ENCODE data around the gene CELF2. TPM values are rescaled to one million over a fixed set of nuclear protein-coding genes. Genes with fewer than 3 reads are reported as not detected.

The CELF2 gene
- total RNA-seq, 1 donor from 2014 or later, result 31.6 TPM

DNA sequence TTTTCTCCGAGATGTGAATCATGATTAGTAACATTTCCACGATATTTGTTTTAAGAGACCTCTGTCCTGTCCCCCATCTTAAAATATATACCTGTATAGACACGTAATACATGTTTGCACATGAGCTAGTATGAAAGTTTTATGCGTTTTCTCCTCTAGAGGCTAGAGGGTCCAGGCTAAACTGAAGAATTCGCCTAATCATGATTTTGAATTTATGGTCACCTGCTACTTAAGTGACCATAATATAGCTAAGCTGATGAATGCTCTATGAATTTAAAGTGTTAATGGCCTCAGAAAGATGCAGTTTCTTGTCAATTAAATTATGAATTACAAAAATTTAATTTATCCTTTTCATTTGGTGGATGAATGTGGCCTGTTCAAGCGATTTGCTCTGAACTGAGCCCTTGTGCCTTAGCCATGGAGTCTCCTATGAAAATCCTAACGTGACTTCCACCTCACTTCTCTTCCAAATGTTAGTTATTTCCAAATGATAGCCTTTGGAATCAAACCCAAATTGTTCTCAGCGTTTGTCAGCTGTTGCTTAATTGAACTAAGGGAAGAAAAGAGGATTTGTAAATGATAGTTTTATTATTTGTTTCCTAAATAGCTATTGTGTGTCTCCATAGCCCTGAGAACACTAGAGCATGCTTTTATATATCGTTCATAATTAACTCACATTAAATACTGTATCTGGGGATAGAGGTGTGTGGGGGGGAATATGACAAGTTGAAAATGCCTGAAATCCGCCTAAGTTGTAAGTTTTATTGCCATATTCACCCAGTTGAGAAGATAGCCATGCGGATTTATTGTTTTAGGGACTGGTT lies 2.3 kb downstream of the CELF2 start:
- peaks cover 28% of the 10 kb centered on the region for H4K20me1 ChIP-seq (ENCODE audit: low read depth)
- no peak overlapping the region for H2AFZ ChIP-seq (replicated peaks)
- H3K4me2 ChIP-seq, result peak overlapping the region; percentile 86
- H3K4me1 ChIP-seq, result peaks cover 70% of the 10 kb centered on the region
- H3K27me3 ChIP-seq, result peaks cover 27% of the 10 kb centered on the region
- H3K9me3 ChIP-seq (ENCODE audit: low read depth), result no peaks in the 10 kb centered on the region
- DNase-seq (ENCODE audit: low spot score), result no peak
- peak overlapping the region; percentile 85 for H3K4me3 Mint-ChIP-seq
- peaks cover 4% of the 10 kb centered on the region for H3K27me3 Mint-ChIP-seq (ENCODE audit: insufficient read depth, low read depth)
- no peak overlapping the region for H3K27ac ChIP-seq
- no peak overlapping the region for H3K27ac Mint-ChIP-seq
- H3K9me3 Mint-ChIP-seq, result no peaks in the 10 kb centered on the region
- H3F3A ChIP-seq (ENCODE audit: low read depth), result peaks cover 35% of the 10 kb centered on the region
- peaks cover 47% of the 10 kb centered on the region for H3K4me1 Mint-ChIP-seq
- H3K9ac ChIP-seq, result no peak overlapping the region
- TF ChIP-seq, protein P1, sequence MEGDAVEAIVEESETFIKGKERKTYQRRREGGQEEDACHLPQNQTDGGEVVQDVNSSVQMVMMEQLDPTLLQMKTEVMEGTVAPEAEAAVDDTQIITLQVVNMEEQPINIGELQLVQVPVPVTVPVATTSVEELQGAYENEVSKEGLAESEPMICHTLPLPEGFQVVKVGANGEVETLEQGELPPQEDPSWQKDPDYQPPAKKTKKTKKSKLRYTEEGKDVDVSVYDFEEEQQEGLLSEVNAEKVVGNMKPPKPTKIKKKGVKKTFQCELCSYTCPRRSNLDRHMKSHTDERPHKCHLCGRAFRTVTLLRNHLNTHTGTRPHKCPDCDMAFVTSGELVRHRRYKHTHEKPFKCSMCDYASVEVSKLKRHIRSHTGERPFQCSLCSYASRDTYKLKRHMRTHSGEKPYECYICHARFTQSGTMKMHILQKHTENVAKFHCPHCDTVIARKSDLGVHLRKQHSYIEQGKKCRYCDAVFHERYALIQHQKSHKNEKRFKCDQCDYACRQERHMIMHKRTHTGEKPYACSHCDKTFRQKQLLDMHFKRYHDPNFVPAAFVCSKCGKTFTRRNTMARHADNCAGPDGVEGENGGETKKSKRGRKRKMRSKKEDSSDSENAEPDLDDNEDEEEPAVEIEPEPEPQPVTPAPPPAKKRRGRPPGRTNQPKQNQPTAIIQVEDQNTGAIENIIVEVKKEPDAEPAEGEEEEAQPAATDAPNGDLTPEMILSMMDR (IDR thresholded peaks at IDR 0.05), result no peak
- no peak for TF ChIP-seq EZH2phosphoT487 (IDR thresholded peaks at IDR 0.05)
- no peak for TF ChIP-seq EZH2 (IDR thresholded peaks at IDR 0.05)
- no peaks in the 10 kb centered on the region for H3K36me3 Mint-ChIP-seq
- no peaks in the 10 kb centered on the region for H3K36me3 ChIP-seq
- H3K4me3 ChIP-seq, result no peak overlapping the region
- peaks cover 40% of the 10 kb centered on the region for H3K79me2 ChIP-seq (ENCODE audit: low read depth)

- Histone ChIP-seq H2AFZ (replicated peaks) (no peak overlapping the region), H3K36me3 (no peaks in the 10 kb centered on the region), H3K27me3 (peaks cover 27% of the 10 kb centered on the region), H3K4me1 (peaks cover 64% of the 10 kb centered on the region), H3K4me2 (no peak overlapping the region), H3K4me3 (no peak overlapping the region), H3K9me3 (ENCODE audit: low read depth) (no peaks in the 10 kb centered on the region), H3K9ac (no peak overlapping the region), H3F3A (ENCODE audit: low read depth) (peaks cover 29% of the 10 kb centered on the region), H3K79me2 (ENCODE audit: low read depth) (peaks cover 41% of the 10 kb centered on the region), H3K27ac (no peak overlapping the region), H4K20me1 (ENCODE audit: low read depth) (peaks cover 28% of the 10 kb centered on the region)
- Mint-ChIP-seq H3K4me1 (peaks cover 41% of the 10 kb centered on the region), H3K36me3 (no peaks in the 10 kb centered on the region), H3K4me3 (no peak overlapping the region), H3K9me3 (no peaks in the 10 kb centered on the region), H3K27ac (no peak overlapping the region), H3K27me3 (ENCODE audit: insufficient read depth, low read depth) (peaks cover 4% of the 10 kb centered on the region)
- no peak for DNase-seq (ENCODE audit: low spot score)
- TF ChIP-seq, protein P1 (IDR thresholded peaks at IDR 0.05), result no peak
- no peak for TF ChIP-seq EZH2phosphoT487 (IDR thresholded peaks at IDR 0.05)
- no peak for TF ChIP-seq EZH2 (IDR thresholded peaks at IDR 0.05)
These were observed 2.9 kb downstream of the CELF2 start for GRCh38 chr10:11020548-11020942.

GRCh38 chr10:11022213-11022612 lies 4.5 kb downstream of the CELF2 start:
- H3K27ac ChIP-seq, result no peak overlapping the region
- peaks cover 41% of the 10 kb centered on the region for H3K79me2 ChIP-seq (ENCODE audit: low read depth)
- no peaks in the 10 kb centered on the region for H3K36me3 Mint-ChIP-seq

More at GRCh38 chr10:11022213-11022612, 4.5 kb downstream of the CELF2 start:
- Histone ChIP-seq H3K4me3 (no peak overlapping the region), H3F3A (ENCODE audit: low read depth) (peaks cover 18% of the 10 kb centered on the region), H3K4me2 (no peak overlapping the region), H3K4me1 (peaks cover 58% of the 10 kb centered on the region), H2AFZ (replicated peaks) (no peak overlapping the region), H3K36me3 (no peaks in the 10 kb centered on the region), H4K20me1 (ENCODE audit: low read depth) (peaks cover 28% of the 10 kb centered on the region), H3K27me3 (peaks cover 14% of the 10 kb centered on the region), H3K9me3 (ENCODE audit: low read depth) (no peaks in the 10 kb centered on the region), H3K9ac (no peak overlapping the region)
- peaks cover 34% of the 10 kb centered on the region for H3K4me1 Mint-ChIP-seq
- no peak overlapping the region for H3K4me3 Mint-ChIP-seq
- H3K9me3 Mint-ChIP-seq, result no peaks in the 10 kb centered on the region
- TF ChIP-seq EZH2phosphoT487 (IDR thresholded peaks at IDR 0.05), result no peak
- TF ChIP-seq EZH2 (IDR thresholded peaks at IDR 0.05), result no peak
- TF ChIP-seq, protein P1 (IDR thresholded peaks at IDR 0.05), result no peak
- peaks cover 4% of the 10 kb centered on the region for H3K27me3 Mint-ChIP-seq (ENCODE audit: insufficient read depth, low read depth)
- no peak for DNase-seq (ENCODE audit: low spot score)
- no peak overlapping the region for H3K27ac Mint-ChIP-seq
